Fibroblast of skin of left quadriceps (primary cell): ENCODE data around the gene ACTC1.
"Not testable (repeated sequence)": the region's sequence is repeated elsewhere in the genome, so short reads cannot be mapped to it uniquely, and the experiment has no call there.

Experiments
- DNase-seq, 2 experiments: peaks; one replicate each; pipeline ENCODE4 v3.0.0-alpha.2; 2013; ENCODE audit warnings: low read depth in 2 of 2

Gene ACTC1

DNA sequence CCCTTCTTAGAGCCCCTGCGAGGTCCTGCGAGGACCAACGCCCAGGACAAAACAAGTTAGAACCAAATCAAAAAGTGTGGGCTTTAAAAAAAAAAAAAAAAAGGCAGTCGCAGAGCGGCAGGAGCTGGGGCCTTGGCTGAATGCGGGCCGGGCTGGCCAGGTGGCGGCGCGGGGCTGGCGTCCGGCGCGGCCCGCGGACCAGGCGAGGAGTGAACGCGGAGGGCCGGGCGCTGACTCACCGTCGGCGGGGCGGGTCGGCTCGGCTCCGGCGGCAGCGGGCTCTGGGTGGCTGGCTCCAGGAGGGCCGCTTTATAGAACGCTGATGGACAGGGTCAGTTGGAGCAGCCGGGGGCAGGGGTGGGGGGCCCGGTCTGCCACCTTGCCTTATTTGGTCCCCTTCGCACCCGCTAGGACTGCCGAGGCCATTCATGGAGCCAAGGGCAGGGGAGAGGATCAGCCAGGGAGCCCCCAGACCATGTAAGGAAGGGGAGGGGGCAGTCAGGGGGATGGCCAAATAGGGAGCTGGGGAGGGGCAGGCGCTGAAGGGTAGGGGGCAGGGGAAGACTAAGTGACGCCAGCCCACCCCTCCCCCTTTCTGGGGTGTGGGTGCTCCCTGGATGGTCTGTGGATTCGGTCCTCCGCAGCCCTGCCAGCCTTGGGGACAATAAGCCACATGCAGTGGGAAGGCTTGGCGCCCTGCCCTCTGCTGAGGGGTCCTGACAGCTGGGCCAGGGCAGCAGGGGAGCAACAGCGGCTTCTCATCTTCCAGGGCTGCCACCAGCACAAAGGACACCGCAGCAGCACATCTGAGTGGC is at the start of gene ACTC1:
Gene ACTC1 (minus strand): TSS at position 283 of the 815 bp plus-strand sequence. CDS start 741 bp downstream, outside the sequence.
- DNase-seq = peak in 1 of 2 experiments; percentile 6

DNA sequence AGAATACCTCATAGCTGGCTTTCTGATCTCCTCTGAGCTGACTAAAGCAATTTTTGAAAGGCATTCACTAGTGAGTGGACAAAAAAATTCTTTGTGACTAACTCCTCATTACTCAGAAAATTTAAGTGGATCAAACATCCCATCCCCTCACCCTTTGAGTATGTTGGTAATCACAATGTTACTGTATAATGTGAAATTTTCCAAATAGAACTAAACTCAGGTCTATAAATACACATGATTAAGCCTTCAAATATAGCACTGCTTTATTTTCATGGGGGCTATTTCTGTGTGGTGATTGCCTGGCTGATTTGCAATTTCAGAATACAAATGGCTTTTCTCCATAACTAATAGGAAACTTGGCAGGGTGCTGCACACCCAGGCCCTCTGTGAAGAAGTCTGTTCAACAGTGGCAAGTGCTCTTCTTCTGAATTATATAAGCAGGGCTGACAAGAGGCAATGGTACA is 45.9 kb upstream of the ACTC1 start:
- peak in 1 of 2 experiments; percentile 7 for DNase-seq

DNA sequence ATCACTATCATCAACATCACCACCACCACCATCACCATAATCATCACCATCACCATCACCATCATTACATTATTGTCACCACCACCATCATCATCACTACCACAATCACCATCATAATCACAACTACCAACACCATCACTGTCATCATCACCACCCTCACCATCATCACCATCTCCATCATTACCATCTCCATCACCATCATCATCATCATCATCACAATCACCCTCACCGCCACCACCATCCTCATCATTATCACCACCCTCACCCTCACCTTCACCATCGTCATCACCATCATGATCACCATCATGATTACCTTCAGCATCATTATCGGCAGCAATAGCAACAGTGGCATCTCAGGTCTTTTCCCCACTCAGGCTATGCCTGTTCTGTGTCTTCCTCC is 42.9 kb upstream of the ACTC1 start:
- DNase-seq = no peak

DNA sequence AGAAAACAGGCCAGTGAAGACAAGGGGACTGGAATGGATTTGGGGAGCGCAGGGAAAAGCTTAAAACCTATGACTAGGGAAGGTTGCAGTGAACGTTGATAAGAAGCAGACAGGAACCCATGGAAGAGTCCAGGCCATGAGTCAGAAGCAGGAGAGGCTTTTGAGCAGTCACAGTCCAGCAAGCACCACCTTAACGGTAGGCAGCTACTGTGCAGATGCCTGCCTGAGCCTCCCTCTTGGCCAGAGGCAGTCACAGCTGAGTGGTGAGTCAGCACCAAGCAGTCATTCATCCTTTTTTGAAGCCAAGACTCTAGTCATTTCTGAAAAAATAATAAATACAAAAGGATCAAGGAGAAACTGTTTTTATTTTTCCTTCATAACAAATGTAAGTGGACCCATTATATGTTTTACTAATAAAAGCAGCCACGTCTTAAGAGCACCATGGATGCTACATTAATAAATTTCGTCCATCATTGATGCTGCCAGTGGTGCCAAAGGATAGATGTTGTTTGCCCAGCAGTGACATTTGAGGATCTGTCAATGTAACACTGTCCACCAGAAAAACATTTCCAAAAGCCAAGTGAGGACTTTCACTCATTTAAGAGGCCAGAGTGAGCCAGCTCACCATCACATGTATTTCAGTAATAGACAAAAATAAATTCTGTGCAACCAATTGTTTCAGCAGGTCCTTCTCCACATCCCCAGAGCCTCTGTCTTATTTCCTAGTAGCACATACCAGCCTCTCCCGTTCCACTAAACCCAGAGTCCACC is 42.1 kb upstream of the ACTC1 start:
- peak in 1 of 2 experiments; percentile 16 for DNase-seq

DNA sequence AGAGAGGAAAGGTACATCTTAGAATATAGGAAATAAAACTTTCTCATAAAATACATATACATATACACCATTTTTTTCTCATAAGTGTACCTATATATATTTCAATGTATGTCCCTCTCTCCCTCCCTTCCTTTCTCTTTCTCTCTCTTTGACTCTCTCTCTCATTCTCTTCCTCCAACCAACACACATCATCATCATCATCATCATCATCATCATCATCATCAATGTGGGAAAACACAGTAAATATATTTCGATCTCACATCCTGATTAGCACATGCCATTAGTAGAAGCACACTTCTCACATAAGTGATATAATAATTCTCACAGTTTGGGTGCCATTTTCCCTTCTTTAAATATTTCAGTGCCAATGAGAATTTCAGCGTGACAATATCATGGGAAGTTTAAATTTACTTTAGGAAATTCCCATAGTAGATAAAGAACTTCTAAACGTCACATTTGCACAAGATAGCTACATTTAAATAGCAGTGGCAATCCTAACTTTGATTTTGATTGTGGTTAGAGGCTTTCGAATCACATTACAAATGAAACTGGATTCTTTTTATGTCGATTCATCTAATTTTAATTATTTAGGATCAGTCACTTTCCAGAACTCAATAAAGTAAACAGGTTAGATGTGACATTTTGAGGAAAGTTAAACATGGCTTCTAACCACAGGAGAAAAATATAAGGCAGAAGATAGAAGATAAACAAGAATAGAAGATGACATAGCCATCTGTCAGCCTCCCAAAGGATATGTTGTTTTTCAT is 33.0 kb upstream of the ACTC1 start:
- DNase-seq = no peak

DNA sequence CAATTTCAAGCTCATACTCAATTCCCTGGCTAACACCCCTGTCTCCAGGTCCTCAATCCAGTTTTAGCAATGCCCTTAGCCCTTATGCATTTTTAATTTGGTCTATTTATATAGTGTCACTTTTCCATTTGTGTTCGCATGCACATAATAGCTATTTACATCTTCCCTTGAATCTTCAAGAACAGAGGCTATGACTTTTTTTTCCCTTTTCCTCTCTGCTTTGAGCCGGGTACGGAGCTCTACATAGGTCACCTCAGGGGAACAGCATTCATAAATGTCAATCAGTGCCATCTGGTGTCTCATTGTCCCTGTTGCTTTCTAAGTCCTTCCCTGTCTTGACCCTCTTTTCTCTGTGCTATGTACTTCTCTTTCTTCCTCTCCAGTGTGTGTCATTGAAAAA is 26.5 kb upstream of the ACTC1 start:
- DNase-seq = no peak

DNA sequence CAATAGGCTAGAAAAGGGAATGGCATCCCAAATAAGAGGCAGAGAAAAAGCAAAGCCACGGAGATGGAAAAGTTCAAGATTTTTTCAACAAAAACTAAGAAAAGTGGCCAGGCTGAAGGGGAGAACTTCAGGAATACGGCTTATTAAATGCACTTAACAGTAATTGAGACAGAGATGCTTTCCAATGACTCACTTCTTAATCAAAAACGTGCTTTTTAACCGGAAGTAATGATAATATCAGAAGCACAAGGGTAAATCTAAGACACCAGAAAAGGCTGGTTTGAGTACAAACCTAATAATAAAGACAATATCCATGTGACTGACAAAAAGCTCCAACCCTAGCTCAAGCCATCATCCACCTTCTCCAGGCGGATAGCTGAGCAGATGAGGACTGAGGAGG is 24.8 kb upstream of the ACTC1 start:
- no peak for DNase-seq

DNA sequence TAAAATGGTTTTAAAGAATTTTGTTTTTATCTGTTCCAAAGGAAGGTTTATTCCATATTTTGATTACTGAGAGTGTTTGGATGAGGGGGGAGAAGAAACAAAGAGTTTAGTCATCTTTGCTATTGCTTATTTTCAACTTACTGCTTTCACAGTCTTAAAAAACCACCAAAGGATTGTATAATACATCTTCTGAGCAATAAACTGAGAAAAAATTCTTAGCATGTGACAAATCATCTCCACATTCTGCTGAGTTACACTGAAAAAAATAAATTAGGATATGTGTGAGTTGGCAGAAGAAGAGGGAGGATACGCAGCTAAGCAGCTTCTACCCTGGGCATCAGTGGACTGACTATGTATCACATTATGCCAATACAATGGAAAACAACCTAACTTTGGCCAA is 23.2 kb upstream of the ACTC1 start:
- peak in 1 of 2 experiments; percentile 20 for DNase-seq

DNA sequence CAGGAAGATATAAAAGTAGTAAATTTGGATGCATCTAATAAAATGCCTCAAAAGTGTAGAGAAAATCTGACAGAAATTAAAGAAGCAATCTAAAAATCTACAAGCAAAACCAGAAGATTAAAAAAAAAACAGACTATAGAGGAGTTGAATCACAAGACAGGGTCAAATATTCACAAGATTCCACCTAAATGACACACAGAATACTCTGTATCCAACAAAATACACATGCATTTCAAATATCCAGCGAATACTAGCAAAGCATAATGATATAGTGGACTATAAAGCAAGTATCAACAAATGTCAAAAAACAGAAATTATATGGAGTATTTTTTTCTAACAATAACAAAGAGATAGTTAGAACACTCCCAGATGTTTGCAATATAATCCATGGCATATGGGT is 20.5 kb upstream of the ACTC1 start:
- peak in 1 of 2 experiments; percentile 35 for DNase-seq

DNA sequence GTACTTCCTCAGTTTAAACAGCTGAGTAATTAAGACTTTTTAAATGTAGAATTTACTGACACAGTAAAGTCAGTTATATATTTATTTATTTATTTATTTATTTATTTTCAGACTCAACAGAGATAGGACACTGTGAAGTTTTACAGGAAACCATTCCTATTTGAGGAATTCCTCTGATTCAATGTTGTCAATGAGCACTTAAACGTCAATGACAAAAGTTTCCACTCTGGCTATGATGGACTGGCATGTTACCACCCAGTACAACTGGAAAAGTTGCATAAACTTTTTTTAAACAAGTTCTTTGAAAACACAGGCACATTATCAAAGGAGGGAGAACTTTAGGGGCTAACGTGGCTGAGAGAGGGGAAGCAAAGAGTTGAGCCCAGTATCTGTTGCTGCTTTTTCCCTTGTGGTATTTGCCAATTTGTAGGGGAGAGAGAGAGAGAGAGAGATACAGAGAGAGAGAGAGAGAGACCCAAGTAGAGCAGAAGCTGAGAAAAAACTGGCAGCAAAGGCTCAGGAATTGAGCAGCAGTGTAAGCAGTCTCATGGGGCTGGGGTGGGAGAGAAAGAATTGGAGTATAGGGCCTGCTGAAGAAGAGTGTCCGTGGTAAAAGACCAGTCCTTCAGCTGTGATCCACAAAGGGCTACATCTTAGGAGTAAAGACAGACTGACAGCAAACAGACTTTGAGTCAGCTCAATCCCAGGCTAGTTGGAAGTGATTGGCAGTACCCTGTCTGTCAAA is 18.3 kb upstream of the ACTC1 start:
- no peak for DNase-seq

DNA sequence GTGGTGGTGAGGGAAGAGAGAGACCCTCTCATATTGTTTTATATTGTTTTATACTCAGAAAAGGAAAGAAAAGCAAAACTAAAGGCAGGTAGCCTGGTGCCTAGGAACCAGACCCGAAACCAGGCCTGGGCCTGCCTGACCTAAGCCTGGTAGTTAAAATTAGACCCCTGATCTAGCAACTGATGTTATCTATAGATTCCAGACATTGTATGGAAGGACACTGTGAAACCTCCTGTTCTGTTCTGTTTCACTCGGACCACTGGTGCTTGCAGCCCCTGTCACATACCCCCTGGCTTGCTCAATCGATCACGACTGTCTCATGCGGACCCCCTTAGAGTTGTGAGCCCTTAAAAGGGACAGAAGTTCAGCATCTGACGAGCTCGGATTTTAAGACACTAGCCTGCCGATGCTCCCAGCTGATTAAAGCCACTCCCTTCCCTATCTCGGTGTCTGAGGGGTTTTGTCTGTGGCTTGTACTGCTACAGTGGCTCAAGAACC is 17.6 kb upstream of the ACTC1 start:
- not testable (repeated sequence) for DNase-seq

DNA sequence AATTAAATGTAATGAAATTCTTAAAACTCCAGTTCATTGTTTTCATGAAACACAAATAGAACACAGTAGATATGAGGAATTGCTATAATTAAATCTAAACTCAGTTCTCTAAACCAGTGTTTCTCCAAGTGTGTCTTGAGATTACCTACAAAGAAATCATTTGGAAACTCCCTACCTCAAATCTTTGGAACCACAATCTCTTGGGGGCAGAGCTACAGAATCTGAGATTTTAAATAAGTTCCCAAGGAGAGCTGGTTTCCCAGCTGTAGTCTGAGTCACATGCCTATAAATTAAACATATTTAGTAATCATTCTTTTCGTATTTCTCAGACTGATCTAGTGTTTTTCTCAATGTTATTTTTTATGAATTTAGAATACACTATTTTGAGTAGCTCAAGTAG is 17.0 kb upstream of the ACTC1 start:
- peak in 1 of 2 experiments; percentile 35 for DNase-seq

DNA sequence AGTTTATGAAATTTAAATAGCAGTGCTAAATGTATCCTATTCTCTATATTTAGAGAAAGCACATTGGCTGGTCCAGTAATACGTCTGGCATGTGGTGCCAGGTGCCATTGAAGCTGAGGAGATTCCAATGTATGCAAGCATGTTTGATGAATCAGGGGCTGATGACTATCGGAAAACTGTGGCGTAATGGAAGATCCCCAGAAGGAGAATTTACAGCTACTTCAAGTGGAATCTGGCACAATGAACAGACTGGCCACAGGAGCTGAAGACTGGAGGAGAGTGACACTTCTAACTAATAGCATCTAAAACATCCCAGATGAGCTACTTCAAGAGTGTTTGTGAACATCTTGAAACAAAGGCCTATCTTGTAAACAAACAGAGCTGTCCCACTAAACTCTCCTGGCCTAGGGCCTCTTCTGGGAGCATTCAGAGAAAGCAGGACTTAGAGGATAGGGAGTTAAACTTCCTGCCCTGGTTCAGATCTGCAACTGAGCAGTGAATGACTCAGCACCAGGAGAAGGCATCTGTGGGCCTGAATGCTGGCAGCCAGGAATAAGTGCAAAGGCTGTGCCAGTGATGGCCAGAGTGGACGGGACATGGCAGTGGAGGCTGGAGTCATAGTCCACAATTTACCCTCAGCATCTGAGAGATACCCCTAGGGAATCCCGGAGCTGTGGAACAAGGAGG is 15.2 kb upstream of the ACTC1 start:
- DNase-seq = peak; percentile 86 to 88

DNA sequence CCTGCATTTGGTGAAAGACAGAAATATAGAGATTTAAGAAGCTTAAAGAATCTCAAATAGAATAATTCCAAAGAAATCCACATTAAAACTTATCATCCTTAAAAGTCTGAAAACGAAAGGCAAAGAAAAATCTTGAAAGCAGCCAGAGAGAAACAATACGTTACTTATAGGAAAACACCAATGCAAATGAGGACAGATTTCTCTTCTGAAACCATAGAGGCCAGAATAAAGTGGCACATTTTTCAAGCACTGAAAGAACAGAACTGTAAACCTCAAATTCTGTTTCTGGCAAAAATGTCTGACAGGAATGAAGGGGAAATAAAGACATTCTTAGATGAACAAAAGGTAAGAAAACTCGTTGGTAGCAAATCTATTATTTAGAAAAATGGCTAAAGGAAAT is 13.8 kb upstream of the ACTC1 start:
- no peak for DNase-seq

DNA sequence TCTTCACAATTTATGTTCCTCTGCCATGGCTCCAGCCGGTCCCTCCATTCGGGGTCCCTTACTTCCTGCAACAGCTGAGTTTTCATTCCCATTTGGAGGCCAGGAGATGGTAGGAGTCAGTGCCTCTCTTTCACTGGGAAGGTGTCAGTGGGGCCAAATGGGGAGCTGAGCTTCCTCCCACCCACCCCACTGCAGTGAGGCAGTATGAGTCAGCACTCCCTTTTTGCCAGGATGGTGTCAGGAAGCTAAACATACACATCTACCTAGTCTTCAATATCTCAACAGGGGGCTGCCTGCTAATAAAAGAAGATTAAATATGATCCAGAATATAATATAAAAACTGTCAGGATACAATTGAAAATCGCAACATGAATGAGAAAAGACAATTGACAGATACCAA is 12.7 kb upstream of the ACTC1 start:
- no peak for DNase-seq

DNA sequence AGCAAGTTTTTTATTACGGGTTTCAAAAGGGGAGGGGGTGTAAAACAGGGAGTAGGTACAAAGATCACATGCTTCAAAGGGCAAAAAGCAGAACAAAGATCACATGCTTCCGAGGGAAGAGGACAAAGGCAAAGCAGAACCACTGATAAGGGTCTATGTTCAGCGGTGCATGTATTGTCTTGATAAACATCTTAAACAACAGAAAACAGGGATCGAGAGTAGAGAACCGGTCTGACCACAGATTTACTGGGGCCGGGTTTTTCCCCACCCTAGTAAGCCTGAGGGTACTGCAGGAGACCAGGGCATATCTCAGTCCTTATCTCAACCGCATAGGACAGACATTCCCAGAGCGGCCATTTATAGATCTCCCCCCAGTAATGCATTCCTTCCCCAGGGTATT is 11.9 kb upstream of the ACTC1 start:
- DNase-seq = not testable (repeated sequence)

DNA sequence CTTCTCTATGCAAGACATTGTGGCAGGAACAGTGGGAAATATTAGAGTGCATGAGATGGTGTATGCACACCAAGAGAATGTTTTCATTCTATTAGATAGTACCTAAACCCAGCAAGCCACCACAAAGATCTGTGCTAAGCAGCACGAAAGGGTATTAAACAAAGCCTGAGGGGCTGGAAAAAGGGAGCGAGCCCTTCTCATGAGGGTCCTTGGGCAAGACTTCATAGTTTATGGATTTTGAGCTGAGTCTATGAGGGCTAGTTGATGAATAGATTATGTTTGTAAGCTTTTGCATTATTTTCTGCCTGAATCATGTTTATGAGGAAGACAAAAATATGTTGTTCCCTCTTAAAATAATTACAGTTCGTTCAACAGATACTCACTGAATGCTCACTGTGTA is 9.4 kb upstream of the ACTC1 start:
- DNase-seq = no peak

DNA sequence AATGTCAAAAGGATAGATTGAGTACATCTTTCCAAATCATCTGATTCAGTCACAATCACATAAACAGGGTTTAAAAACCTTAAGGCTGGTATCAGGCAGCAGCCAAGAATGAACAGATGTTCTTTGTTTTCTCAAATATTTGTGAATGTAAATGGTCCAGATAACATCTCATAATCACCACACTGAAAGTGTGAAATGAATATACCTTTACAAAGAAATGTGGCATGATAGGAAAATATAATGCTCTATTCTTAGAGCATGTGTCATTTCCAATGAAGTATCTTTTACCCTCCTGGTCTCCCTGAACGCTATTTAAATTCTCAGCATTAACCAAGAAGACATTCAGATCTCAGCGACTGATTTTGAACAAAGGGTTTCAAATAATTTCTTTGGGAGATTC is 8.8 kb upstream of the ACTC1 start:
- DNase-seq = no peak

DNA sequence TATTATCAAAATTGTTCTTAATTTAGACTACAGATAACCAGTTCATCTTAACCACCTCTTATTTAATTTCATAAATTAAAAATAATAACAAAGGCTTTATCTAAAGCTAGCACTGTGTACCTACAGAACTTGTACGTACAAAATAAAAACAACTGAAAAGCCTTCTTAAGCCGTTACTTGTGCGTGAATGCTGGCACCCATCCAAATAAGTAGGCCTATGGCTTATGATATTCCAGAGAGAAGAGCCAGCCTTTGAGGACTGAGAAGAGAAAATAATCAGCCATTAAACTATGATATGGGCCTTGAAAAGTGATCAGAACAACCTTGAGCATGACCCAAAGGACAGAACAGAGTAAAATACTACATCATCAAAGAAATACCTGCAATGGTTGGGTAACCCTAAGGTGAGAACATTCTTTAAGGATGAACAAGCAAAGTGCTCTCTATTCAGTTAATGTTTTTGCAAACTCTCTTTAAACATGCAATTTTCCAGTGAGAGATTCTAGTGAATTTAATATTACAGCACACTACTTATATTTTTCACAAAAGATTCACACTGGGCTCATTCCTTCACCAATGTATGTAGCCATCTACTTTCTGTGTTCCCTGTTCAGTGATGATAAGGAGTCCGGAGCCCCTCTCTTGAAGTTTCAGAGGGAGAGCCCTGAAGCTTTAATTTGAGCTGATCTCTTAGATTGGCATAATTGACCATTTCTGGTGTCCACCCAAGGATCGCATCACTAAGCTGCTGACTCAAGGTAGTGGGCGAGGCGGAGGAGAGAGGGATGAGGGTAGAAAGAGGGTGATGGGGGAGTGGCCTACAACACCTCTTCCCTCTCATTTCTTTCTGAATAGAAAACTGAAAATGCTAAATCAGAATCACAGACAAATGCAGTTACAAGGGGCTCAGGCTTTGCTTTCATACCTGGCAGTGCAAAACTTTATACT is 7.7 kb upstream of the ACTC1 start:
- no peak for DNase-seq
